Inflammatory macrophage (primary cell): ENCODE data around the gene INSL6.
A peak's percentile ranks its signal among the peaks of the same experiment; 100 is the strongest.
"Not testable (repeated sequence)": the region's sequence is repeated elsewhere in the genome, so short reads cannot be mapped to it uniquely, and the experiment has no call there.

Experiments
- DNase-seq, 2 donors: peaks; one replicate each; pipeline ENCODE4 v3.0.0-alpha.2; 2020 to 2022
- total RNA-seq, 18 experiments: gene quantifications; one replicate each; lab custom pipeline; 2026; ENCODE audit warnings: mixed read lengths in 6 of 18, inconsistent platforms in 2 of 18; lab: John Stamatoyannopoulos, UW

Gene INSL6, protein sequence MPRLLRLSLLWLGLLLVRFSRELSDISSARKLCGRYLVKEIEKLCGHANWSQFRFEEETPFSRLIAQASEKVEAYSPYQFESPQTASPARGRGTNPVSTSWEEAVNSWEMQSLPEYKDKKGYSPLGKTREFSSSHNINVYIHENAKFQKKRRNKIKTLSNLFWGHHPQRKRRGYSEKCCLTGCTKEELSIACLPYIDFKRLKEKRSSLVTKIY
- 0 to 0.11 (median 0) reads per million in 18 experiments for total RNA-seq

- no peak for DNase-seq
Observed at GRCh38 chr9:5185220-5185840, at the start of gene INSL6. Gene INSL6 (minus strand): TSS chr9:5185639. CDS start chr9:5185602, 37 bp downstream.

DNA sequence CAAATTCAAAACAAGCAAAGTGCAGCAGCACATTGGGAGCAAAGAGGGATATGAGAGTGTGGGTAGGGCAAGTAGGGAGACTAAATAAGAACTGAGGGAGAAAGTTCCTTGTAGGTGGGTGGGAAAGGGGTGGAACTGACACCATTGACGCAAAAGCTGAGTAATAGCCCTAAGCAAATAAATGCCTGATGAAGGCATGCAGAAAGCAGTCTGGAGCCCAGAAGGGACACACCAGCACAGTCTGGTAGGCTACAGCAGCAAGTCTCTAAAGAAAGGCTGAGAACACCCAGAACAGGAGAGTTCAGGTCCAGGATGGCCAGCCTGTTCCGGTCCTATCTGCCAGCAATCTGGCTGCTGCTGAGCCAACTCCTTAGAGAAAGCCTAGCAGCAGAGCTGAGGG lies 45.8 kb upstream of the INSL6 start, which contains the start of gene INSL4:
INSL4 (plus strand) TSS at position 208 of the 400 bp plus-strand sequence; CDS start at position 313, 105 bp downstream.
- DNase-seq = no peak

DNA sequence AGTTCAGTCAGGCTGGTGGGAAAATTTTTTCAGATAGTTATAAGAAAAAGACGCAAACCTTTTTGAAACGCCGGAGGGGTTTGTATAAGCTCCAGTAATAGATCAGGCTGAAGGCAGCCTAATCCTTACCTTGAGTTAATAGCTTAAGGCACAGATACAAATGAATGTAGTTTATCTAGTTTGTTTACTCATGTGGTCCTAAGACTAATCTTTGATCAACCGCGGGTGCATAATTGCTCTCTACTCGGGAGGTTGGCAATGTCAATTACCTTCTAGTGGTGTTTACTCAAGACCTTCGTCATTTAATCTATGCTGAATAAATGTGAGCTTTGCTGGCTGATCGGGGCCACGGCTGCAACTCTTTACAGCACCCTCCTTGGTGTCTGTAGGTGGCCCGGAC lies 45.1 kb upstream of the INSL6 start:
- no peak for DNase-seq

- DNase-seq = no peak
Observed at GRCh38 chr9:5205071-5205470, 19.6 kb upstream of the INSL6 start.

GRCh38 chr9:5195463-5195862 lies 10.0 kb upstream of the INSL6 start:
- no peak for DNase-seq

DNA sequence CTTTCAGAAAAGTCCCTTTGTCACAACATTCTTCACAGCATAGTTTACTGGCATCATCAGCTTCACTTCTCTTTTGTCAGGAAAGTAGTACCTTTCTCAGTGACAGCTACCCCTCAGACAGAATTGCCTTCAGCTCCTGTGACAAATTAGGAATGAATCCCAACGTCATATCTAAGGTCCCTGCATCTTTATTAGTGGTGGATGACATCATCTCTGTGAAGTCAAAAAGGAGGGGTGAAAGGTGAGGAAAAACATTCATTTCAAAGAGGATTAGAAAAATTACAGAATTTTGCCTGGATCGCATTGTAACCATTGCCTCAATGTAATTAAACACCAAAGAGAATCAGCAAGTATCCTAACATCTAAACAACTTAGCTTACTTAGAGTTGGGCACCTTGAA lies 7.9 kb upstream of the INSL6 start:
- no peak for DNase-seq

DNA sequence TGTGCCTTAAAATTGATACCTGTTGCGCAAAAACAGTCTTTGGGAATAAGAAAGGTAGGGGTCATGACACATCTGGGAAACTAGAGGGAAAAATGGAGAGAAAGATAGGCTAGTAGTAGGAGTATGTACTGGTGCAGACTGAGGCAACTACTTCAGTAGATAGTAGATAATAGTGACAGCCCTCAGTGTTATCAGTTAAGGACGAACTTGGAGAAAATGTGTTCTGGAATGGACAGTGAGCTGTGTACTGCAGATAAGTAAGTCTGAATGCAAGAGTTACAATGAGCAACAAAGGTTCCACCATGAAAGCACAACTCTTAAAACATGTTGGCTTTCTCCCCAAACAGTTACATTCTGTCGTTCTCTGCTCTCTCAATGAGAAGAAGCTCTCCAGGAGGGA lies 6.5 kb upstream of the INSL6 start:
- no peak for DNase-seq

- DNase-seq = no peak
Observed at GRCh38 chr9:5188060-5188984, 2.9 kb upstream of the INSL6 start.

- peak; percentile 25 to 58 for DNase-seq
Observed at GRCh38 chr9:5186416-5187169, 1.2 kb upstream of the INSL6 start.

DNA sequence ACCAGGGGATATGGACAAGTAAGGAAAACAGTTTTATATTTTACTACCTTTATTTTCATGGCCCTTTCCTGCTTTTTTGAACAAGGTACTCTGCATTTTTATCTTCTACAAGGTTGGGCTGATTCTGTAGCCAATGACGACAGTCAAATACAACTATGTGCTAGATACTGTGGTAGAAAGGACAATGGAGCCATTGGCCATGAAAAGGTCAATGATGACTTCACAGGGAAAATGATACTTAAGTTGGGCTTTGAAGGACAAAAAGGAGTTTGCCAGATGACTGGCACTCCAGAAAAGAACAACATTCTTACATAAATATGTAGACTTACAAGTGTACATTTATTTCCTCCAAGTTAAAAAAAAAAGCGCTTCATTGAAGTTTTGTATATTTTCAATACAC lies 663 bp downstream of the INSL6 start:
- DNase-seq = no peak

DNA sequence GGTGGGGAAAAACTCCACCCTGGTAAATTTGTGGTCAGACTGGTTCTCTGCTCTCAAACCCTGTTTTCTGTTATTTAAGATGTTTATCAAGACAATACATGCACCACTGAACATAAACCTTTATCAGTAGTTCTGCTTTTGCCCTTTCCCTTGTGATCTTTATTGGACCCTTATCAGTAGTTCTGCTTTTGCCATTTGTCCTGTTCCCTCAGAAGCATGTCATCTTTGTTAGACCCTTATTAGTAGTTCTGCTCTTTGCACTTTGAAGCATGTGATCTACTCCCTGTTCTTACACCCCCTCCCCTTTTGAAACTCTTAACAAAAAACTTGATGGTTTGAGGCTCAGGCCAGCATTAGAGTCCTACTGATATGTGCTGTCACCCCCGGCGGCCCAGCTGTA lies 4.8 kb downstream of the INSL6 start:
- not testable (repeated sequence) for DNase-seq

DNA sequence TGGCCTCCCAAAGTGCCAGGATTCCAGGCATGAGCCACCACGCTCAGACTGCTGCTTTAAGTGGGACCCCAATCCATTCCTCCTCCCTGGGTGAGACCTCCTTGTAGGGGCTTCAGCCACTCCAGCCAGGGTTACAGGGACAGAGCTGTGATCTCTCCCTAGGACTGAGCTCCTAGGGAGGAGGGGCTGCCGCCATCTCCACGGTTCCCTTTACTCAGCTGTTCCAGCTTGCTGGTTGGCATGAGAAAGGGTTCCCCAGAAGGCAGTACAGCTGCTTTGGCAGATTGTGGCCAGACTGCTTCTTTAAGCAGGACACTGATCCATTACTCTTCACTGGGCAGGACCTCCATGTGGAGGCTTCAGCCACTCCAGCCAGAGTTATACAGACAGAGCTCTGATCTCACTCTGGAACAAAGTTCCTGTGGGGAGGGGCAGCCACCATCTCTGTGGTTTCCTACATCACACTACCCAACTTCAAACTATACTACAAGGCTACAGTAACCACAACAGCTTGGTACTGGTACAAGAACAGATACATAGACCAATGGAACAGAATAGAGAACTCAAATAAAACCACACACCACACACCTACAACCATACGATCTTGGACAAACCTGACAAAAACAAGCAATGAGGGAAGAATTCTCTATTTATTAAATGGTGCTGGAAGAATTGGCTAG lies 7.2 kb downstream of the INSL6 start:
- DNase-seq = no peak

DNA sequence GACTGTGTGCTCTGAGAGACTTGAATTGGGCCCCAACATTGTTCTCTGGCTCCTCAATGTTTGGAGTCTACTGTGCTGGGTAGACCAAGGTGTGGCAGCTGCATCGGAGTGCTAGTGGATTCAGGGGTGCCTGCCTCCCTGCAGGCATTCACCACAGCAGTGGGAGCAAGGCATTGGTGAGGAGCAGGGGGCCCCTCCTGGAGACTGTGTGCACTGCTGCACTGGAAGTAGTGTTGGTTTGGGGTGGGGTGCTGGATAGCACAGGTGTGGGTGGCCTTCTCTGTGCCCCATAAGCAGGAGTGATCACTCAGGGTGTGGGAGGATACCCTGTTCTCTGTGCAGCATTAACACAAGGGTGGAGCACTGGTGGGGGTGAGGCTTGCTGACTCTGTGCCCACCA lies 39.2 kb downstream of the INSL6 start:
- no peak for DNase-seq

GRCh38 chr9:5144217-5144616 lies 41.2 kb downstream of the INSL6 start:
- no peak for DNase-seq

- no peak for DNase-seq
Observed at GRCh38 chr9:5140151-5140550, 45.3 kb downstream of the INSL6 start.

GRCh38 chr9:5122516-5122915 lies 62.9 kb downstream of the INSL6 start:
- no peak for DNase-seq

DNA sequence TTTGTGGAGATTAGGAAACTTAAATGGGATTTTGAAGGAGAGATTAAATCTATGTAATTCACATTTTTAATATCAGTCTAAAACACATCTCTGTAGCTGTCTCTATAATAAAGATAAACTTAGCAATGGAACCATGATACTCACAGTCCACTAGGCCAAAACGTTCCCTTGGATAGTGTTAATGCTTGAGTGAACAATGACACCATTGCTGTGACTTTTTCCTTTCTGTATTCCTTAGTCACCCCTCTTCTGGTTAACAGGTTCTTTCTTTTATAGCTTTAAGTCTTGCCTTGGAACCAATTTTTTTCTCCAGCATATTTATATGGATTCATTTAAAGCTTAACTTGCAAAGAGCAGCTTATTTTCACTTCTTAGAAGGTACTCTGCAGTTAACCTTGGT lies 63.3 kb downstream of the INSL6 start:
- no peak for DNase-seq

GRCh38 chr9:5113994-5114748 lies 71.3 kb downstream of the INSL6 start:
- no peak for DNase-seq
